ENCODE data around the gene MTUS2.

MTUS2 gene

GRCh38 chr13:29547153-29547552 is 727.0 kb downstream of the MTUS2 start:
- H3K4me3 ChIP-seq (ENCODE audit: low read length): no peak overlapping the region
- peaks cover 67% of the 10 kb centered on the region for H3K79me2 ChIP-seq (ENCODE audit: low read length)
- H3K9ac ChIP-seq (ENCODE audit: low read length): no peak overlapping the region
- H3K4me2 ChIP-seq (ENCODE audit: low read depth, low read length): no peak overlapping the region
- H3F3A ChIP-seq (ENCODE audit: insufficient read depth, low read length): no peaks in the 10 kb centered on the region
- TF ChIP-seq EZH2phosphoT487 (IDR thresholded peaks at IDR 0.05; ENCODE audit: low read length) (no peak), EZH2 (optimal IDR thresholded peaks at IDR 0.05; ENCODE audit: low read depth, low read length) (no peak), CTCF (IDR thresholded peaks at IDR 0.05; ENCODE audit: low read length) (no peak)
- no peaks in the 10 kb centered on the region for H3K4me1 ChIP-seq (ENCODE audit: low read length)
- no peaks in the 10 kb centered on the region for H3K36me3 ChIP-seq (replicated peaks; ENCODE audit: insufficient read depth, low read length)
- no peaks in the 10 kb centered on the region for H3K9me2 ChIP-seq (replicated peaks; ENCODE audit: insufficient read depth, low read length)
- DNase-seq: no peak
- H4K20me1 ChIP-seq (ENCODE audit: insufficient read depth, low read length): no peaks in the 10 kb centered on the region
- H3K27ac ChIP-seq (ENCODE audit: low read length): no peak overlapping the region
- H2AFZ ChIP-seq (ENCODE audit: low read length): no peak overlapping the region
- no peaks in the 10 kb centered on the region for H3K9me3 ChIP-seq (replicated peaks; ENCODE audit: insufficient read depth, low read length)
- no peaks in the 10 kb centered on the region for H3K27me3 ChIP-seq (replicated peaks; ENCODE audit: insufficient read depth, low read length)

GRCh38 chr13:29548722-29549121 is 728.6 kb downstream of the MTUS2 start:
- Histone ChIP-seq H3K9me2 (replicated peaks; ENCODE audit: insufficient read depth, low read length) (no peaks in the 10 kb centered on the region), H4K20me1 (ENCODE audit: insufficient read depth, low read length) (no peaks in the 10 kb centered on the region), H3F3A (ENCODE audit: insufficient read depth, low read length) (no peaks in the 10 kb centered on the region), H3K9me3 (replicated peaks; ENCODE audit: insufficient read depth, low read length) (no peaks in the 10 kb centered on the region), H3K36me3 (replicated peaks; ENCODE audit: insufficient read depth, low read length) (no peaks in the 10 kb centered on the region), H3K27me3 (replicated peaks; ENCODE audit: insufficient read depth, low read length) (no peaks in the 10 kb centered on the region), H3K4me3 (ENCODE audit: low read length) (no peak overlapping the region), H2AFZ (ENCODE audit: low read length) (no peak overlapping the region), H3K4me1 (ENCODE audit: low read length) (no peaks in the 10 kb centered on the region), H3K27ac (ENCODE audit: low read length) (no peak overlapping the region), H3K4me2 (ENCODE audit: low read depth, low read length) (no peak overlapping the region), H3K79me2 (ENCODE audit: low read length) (peaks cover 56% of the 10 kb centered on the region), H3K9ac (ENCODE audit: low read length) (no peak overlapping the region)
- TF ChIP-seq CTCF (IDR thresholded peaks at IDR 0.05; ENCODE audit: low read length): no peak
- DNase-seq: no peak

GRCh38 chr13:29550430-29550988 is 730.4 kb downstream of the MTUS2 start:
- Histone ChIP-seq H3K4me1 (ENCODE audit: low read length) (no peaks in the 10 kb centered on the region), H3K9me2 (replicated peaks; ENCODE audit: insufficient read depth, low read length) (no peaks in the 10 kb centered on the region), H3K27ac (ENCODE audit: low read length) (no peak overlapping the region), H3F3A (ENCODE audit: insufficient read depth, low read length) (no peaks in the 10 kb centered on the region), H3K9me3 (replicated peaks; ENCODE audit: insufficient read depth, low read length) (no peaks in the 10 kb centered on the region), H3K4me3 (ENCODE audit: low read length) (no peak overlapping the region), H3K4me2 (ENCODE audit: low read depth, low read length) (no peak overlapping the region), H3K79me2 (ENCODE audit: low read length) (peaks cover 52% of the 10 kb centered on the region), H2AFZ (ENCODE audit: low read length) (no peak overlapping the region), H3K9ac (ENCODE audit: low read length) (no peak overlapping the region), H4K20me1 (ENCODE audit: insufficient read depth, low read length) (no peaks in the 10 kb centered on the region), H3K36me3 (replicated peaks; ENCODE audit: insufficient read depth, low read length) (no peaks in the 10 kb centered on the region), H3K27me3 (replicated peaks; ENCODE audit: insufficient read depth, low read length) (no peaks in the 10 kb centered on the region)
- no peak for TF ChIP-seq EZH2 (optimal IDR thresholded peaks at IDR 0.05; ENCODE audit: low read depth, low read length)
- TF ChIP-seq CTCF (IDR thresholded peaks at IDR 0.05; ENCODE audit: low read length): no peak
- TF ChIP-seq EZH2phosphoT487 (IDR thresholded peaks at IDR 0.05; ENCODE audit: low read length): no peak
- DNase-seq: no peak

All from MM.1S (cell line).